SK-N-SH (cell line): ENCODE results near the gene EVC. TPM values are rescaled to one million over a fixed set of nuclear protein-coding genes. Genes with fewer than 3 reads are reported as not detected.

Source experiments
- CTCF ChIA-PET: fragments of 300-600, 350-600 bp; formaldehyde crosslinking; extraction: SDS; loops from one replicate; lab custom pipeline; 2021; lab: Yijun Ruan, JAX
- POLR2A ChIA-PET: fragments of 350-600 bp; sonication (Branson Sonifier 250); formaldehyde crosslinking; extraction: SDS; loops from one replicate; lab custom pipeline; 2020; ENCODE audit warnings: antibody characterized with exemption, inconsistent platforms; lab: Yijun Ruan, JAX
- DNase-seq: peaks from one replicate; pipeline ENCODE4 v3.0.0; 2012
- H2AFZ ChIP-seq: fragments of 200-600 bp; sonication (generic); 2 replicates; pipeline ENCODE4 v1.8.1; 2016; ENCODE audit warnings: antibody characterized with exemption, mild to moderate bottlenecking, low read depth
- H3F3A ChIP-seq: fragments of 200-600 bp; sonication (generic); replicated peaks from 2 replicates; pipeline ENCODE3; 2016; ENCODE audit warnings: antibody characterized with exemption, mild to moderate bottlenecking; ENCODE audit not compliant: insufficient read depth
- H3K27ac ChIP-seq, 2 experiments: fragments of 200-500 bp in 1 of 2; fragments of 200-600 bp in 1 of 2; sonication (Bioruptor generic) in 1 of 2; sonication (generic), shearing (Covaris generic) in 1 of 2; 2 replicates each; pipeline versions ENCODE4 v1.5.1 to v1.6.1; 2014 to 2016; ENCODE audit warnings: low read depth in 2 of 2, inconsistent platforms in 1 of 2, low read length in 1 of 2, mild to moderate bottlenecking in 1 of 2, mixed read lengths in 1 of 2
- H3K27me3 ChIP-seq: fragments of 200-600 bp; sonication (generic), shearing (Covaris generic); 2 replicates; pipeline ENCODE4 v1.6.1; 2016; ENCODE audit warnings: mixed run types; ENCODE audit not compliant: insufficient read depth
- H3K36me3 ChIP-seq, 2 experiments: fragments of 200-500 bp in 1 of 2; fragments of 200-600 bp in 1 of 2; sonication (Bioruptor generic) in 1 of 2; sonication (generic) in 1 of 2; replicated peaks in 1 of 2; 2 replicates each; pipeline versions ENCODE3 to v1.5.1; 2014 to 2016; ENCODE audit warnings: low read length in 1 of 2, mild to moderate bottlenecking in 1 of 2; ENCODE audit not compliant: insufficient read depth in 2 of 2, control insufficient read depth in 1 of 2
- H3K4me1 ChIP-seq, 2 experiments: fragments of 200-500 bp in 1 of 2; fragments of 200-600 bp in 1 of 2; sonication (Bioruptor generic) in 1 of 2; sonication (generic), shearing (Covaris generic) in 1 of 2; 2 replicates each; pipeline versions ENCODE4 v1.5.1 to v1.6.1; 2014 to 2016; ENCODE audit warnings: low read depth in 1 of 2, low read length in 1 of 2, mixed run types in 1 of 2; ENCODE audit not compliant: insufficient read depth in 2 of 2, control insufficient read depth in 1 of 2
- H3K4me2 ChIP-seq: fragments of 200-600 bp; sonication (generic), shearing (Covaris generic); 2 replicates; pipeline ENCODE4 v1.6.1; 2017; ENCODE audit warnings: mixed run types
- H3K4me3 ChIP-seq, 2 experiments: fragments of 200-500 bp in 1 of 2; fragments of 200-600 bp in 1 of 2; sonication (Bioruptor generic) in 1 of 2; sonication (generic), shearing (Covaris generic) in 1 of 2; 2 replicates each; pipeline versions ENCODE4 v1.5.1 to v1.8.1; 2014 to 2016; ENCODE audit warnings: low read depth in 2 of 2, inconsistent platforms in 1 of 2, low read length in 1 of 2, mild to moderate bottlenecking in 1 of 2, mixed read lengths in 1 of 2, moderate library complexity in 1 of 2
- H3K79me2 ChIP-seq: fragments of 200-600 bp; sonication (generic); 2 replicates; pipeline ENCODE4 v1.8.1; 2017; ENCODE audit warnings: mild to moderate bottlenecking; ENCODE audit not compliant: insufficient read depth
- H3K9ac ChIP-seq: fragments of 200-600 bp; sonication (generic); 2 replicates; pipeline ENCODE4 v1.6.1; 2017; ENCODE audit warnings: mixed run types
- H3K9me2 ChIP-seq: fragments of 200-600 bp; sonication (generic); 2 replicates; pipeline ENCODE4 v1.6.1; 2017; ENCODE audit warnings: mixed run types
- H3K9me3 ChIP-seq: fragments of 200-600 bp; sonication (generic); 2 replicates; pipeline ENCODE4 v1.6.1; 2017; ENCODE audit warnings: mixed run types, mild to moderate bottlenecking, moderate library complexity
- H4K20me1 ChIP-seq: fragments of 200-600 bp; sonication (generic); 2 replicates; pipeline ENCODE4 v1.6.1; 2017; ENCODE audit warnings: mild to moderate bottlenecking, mixed run types; ENCODE audit not compliant: insufficient read depth
- ELF1 ChIP-seq: IDR thresholded peaks from 2 replicates; pipeline ENCODE4 v1.4.0; 2012
- EP300 ChIP-seq, 2 experiments: IDR thresholded peaks; 2 replicates each; pipeline versions ENCODE4 v1.4.0 to v1.6.1; 2012; ENCODE audit warnings: borderline replicate concordance in 1 of 2, low read depth in 1 of 2, low read length in 1 of 2
- FOSL2 ChIP-seq: IDR thresholded peaks from 2 replicates; pipeline ENCODE4 v1.4.0; 2012; ENCODE audit warnings: low read depth, mild to moderate bottlenecking, moderate library complexity, borderline replicate concordance
- FOXM1 ChIP-seq: IDR thresholded peaks from 2 replicates; pipeline ENCODE4 v1.4.0; 2012; ENCODE audit warnings: low read depth, mild to moderate bottlenecking
- GABPA ChIP-seq: IDR thresholded peaks from 2 replicates; pipeline ENCODE4 v1.4.0; 2012; ENCODE audit warnings: low read depth, mild to moderate bottlenecking
- GATA2 ChIP-seq: sonication (generic); formaldehyde crosslinking; IDR thresholded peaks from 2 replicates; pipeline ENCODE4 v1.5.0; 2020; ENCODE audit warnings: mild to moderate bottlenecking, missing genetic modification reagents
- JUND ChIP-seq: IDR thresholded peaks from 2 replicates; pipeline ENCODE4 v1.4.0; 2012
- MEF2A ChIP-seq: IDR thresholded peaks from 2 replicates; pipeline ENCODE4 v1.4.0; 2012; ENCODE audit warnings: low read depth, borderline replicate concordance
- NFIC ChIP-seq: IDR thresholded peaks from 2 replicates; pipeline ENCODE4 v1.4.0; 2012; ENCODE audit warnings: borderline replicate concordance
- PBX3 ChIP-seq: IDR thresholded peaks from 2 replicates; pipeline ENCODE4; 2012
- RAD21 ChIP-seq: IDR thresholded peaks from 2 replicates; pipeline ENCODE4 v1.6.1; 2012; ENCODE audit warnings: mild to moderate bottlenecking, low read length
- REST ChIP-seq: IDR thresholded peaks from 2 replicates; pipeline ENCODE4 v1.6.1; 2012; ENCODE audit warnings: mild to moderate bottlenecking, low read depth, low read length, moderate library complexity
- RFX5 ChIP-seq: IDR thresholded peaks from 2 replicates; pipeline ENCODE4 v1.6.1; 2012; ENCODE audit warnings: mild to moderate bottlenecking, improper control_type of control experiment, low read length
- RXRA ChIP-seq: IDR thresholded peaks from 2 replicates; pipeline ENCODE4 v1.4.0; 2012; ENCODE audit warnings: low read depth, mild to moderate bottlenecking, borderline replicate concordance
- SIN3A ChIP-seq: IDR thresholded peaks from 2 replicates; pipeline ENCODE4 v1.6.1; 2012; ENCODE audit warnings: low read depth, mild to moderate bottlenecking, low read length, moderate library complexity, borderline replicate concordance
- SMC3 ChIP-seq: IDR thresholded peaks from 2 replicates; pipeline ENCODE4 v1.6.1; 2012; ENCODE audit warnings: low read depth, low read length, improper control_type of control experiment
- TAF1 ChIP-seq: IDR thresholded peaks from 2 replicates; pipeline ENCODE4 v1.6.1; 2012; ENCODE audit warnings: low read depth, mild to moderate bottlenecking, low read length, moderate library complexity, borderline replicate concordance
- TEAD4 ChIP-seq: IDR thresholded peaks from 2 replicates; pipeline ENCODE4 v1.4.0; 2012; ENCODE audit warnings: mild to moderate bottlenecking, borderline replicate concordance; ENCODE audit not compliant: insufficient read depth
- YY1 ChIP-seq: IDR thresholded peaks from 2 replicates; pipeline ENCODE4 v1.4.0; 2012; ENCODE audit warnings: low read depth, mild to moderate bottlenecking
- ZBTB33 ChIP-seq: IDR thresholded peaks from 2 replicates; pipeline ENCODE4 v1.4.0; 2012; ENCODE audit warnings: low read depth, borderline replicate concordance
- WGBS: methylation state at CpG from one replicate; pipeline ENCODE4 v1.1.6; 2017; ENCODE audit warnings: low lambda C conversion rate; 5-methylcytosine and 5-hydroxymethylcytosine counted together
- polyA plus RNA-seq, 3 experiments: library from polyadenylated mRNA; depleted of rRNA; stranded (reverse); fragments of >200 nt; gene quantifications; 2 replicates each; pipeline ENCODE4 v1.2.3, GENCODE V29; 2012

The EVC gene
- polyA plus RNA-seq, 1 of the 3 experiments (the other 2 are of a cell fraction): 3.8 TPM

- Histone ChIP-seq H3K27me3 (no peaks in the 10 kb centered on the region), H3K4me3 (no peak overlapping the region), H3K36me3 (peaks cover 4 to 48% of the 10 kb centered on the region in 2 experiments), H3K9me2 (no peaks in the 10 kb centered on the region), H3K27ac (no peak overlapping the region), H3K9me3 (no peaks in the 10 kb centered on the region), H3K4me1 (no peaks in the 10 kb centered on the region), H3F3A (no peaks in the 10 kb centered on the region), H3K79me2 (no peaks in the 10 kb centered on the region), H3K9ac (no peak overlapping the region), H2AFZ (no peak overlapping the region), H4K20me1 (no peaks in the 10 kb centered on the region), H3K4me2 (no peak overlapping the region)
- DNase-seq: no peak
- POLR2A ChIA-PET: no interaction called here
- CTCF ChIA-PET: no interaction called here
- no peak for TF ChIP-seq PBX3
- no peak for TF ChIP-seq RFX5
- TF ChIP-seq SMC3: no peak
- no peak for TF ChIP-seq ELF1
- TF ChIP-seq GABPA: no peak
- no peak for TF ChIP-seq NFIC
- no peak for TF ChIP-seq RXRA
- TF ChIP-seq JUND: no peak
- TF ChIP-seq SIN3A: no peak
- TF ChIP-seq GATA2 (CRISPR knock-in tag): no peak
- no peak for TF ChIP-seq FOSL2
- WGBS: 96% methylated on average over 4 of the region's 8 CpGs
Observed at GRCh38 chr4:5816101-5816500, 105.1 kb downstream of the EVC start.

GRCh38 chr4:5816851-5817375, 105.9 kb downstream of the EVC start:
- no peak for DNase-seq
- no peaks in the 10 kb centered on the region for H3F3A ChIP-seq
- H3K36me3 ChIP-seq: peaks cover 5 to 50% of the 10 kb centered on the region in 2 experiments
- no peak overlapping the region; a peak in 1 of 4 replicates for H3K27ac ChIP-seq
- H3K79me2 ChIP-seq: no peaks in the 10 kb centered on the region
- POLR2A ChIA-PET: no interaction called here
- H3K9me3 ChIP-seq: no peaks in the 10 kb centered on the region
- H3K4me2 ChIP-seq: no peak overlapping the region
- H3K9me2 ChIP-seq: no peaks in the 10 kb centered on the region
- H3K9ac ChIP-seq: no peak overlapping the region
- H2AFZ ChIP-seq: no peak overlapping the region
- WGBS: 92% methylated on average over 8 of the region's 12 CpGs
- TF ChIP-seq RAD21: no peak
- no peak for TF ChIP-seq ELF1
- TF ChIP-seq GATA2 (CRISPR knock-in tag): no peak
- TF ChIP-seq FOSL2: no peak
- TF ChIP-seq EP300 (IDR thresholded peaks at IDR 0.05; ENCODE audit: borderline replicate concordance in 1 of 2, low read depth in 1 of 2, low read length in 1 of 2): no peak
- TF ChIP-seq TEAD4: no peak
- TF ChIP-seq YY1: no peak
- no peak for TF ChIP-seq FOXM1
- TF ChIP-seq MEF2A: no peak
- TF ChIP-seq REST: no peak
- no peak for TF ChIP-seq TAF1
- no peak for TF ChIP-seq RXRA
- TF ChIP-seq PBX3: no peak
- TF ChIP-seq ZBTB33: no peak
- no peaks in the 10 kb centered on the region for H4K20me1 ChIP-seq
- CTCF ChIA-PET: no interaction called here
- H3K27me3 ChIP-seq: no peaks in the 10 kb centered on the region
- H3K4me3 ChIP-seq: no peak overlapping the region
- H3K4me1 ChIP-seq: no peaks in the 10 kb centered on the region
